GM12891 (cell line): Measurements from ENCODE around the gene AGO3.

Experiments
- PAX5 ChIP-seq: IDR thresholded peaks from 2 replicates; pipeline ENCODE4 v1.6.1; 2011; ENCODE audit warnings: low read length, moderate library complexity, mild to moderate bottlenecking; ENCODE audit not compliant: insufficient read depth, severe bottlenecking
- POLR2A ChIP-seq: IDR thresholded peaks from 2 replicates; pipeline ENCODE4 v1.6.1; 2011; ENCODE audit warnings: low read depth, low read length, control low read depth
- POLR2AphosphoS5 ChIP-seq: IDR thresholded peaks from 2 replicates; pipeline ENCODE4 v1.6.1; 2011; ENCODE audit warnings: low read depth, low read length, control low read depth
- POU2F2 ChIP-seq: IDR thresholded peaks from 2 replicates; pipeline ENCODE4 v1.6.1; 2011; ENCODE audit warnings: low read depth, mild to moderate bottlenecking, control low read depth, low read length, moderate library complexity
- SPI1 ChIP-seq: IDR thresholded peaks from 2 replicates; pipeline ENCODE4 v1.6.1; 2011; ENCODE audit warnings: low read depth, low read length, control low read depth
- TAF1 ChIP-seq: IDR thresholded peaks from 2 replicates; pipeline ENCODE4 v1.6.1; 2011; ENCODE audit warnings: low read depth, low read length, control low read depth

DNA sequence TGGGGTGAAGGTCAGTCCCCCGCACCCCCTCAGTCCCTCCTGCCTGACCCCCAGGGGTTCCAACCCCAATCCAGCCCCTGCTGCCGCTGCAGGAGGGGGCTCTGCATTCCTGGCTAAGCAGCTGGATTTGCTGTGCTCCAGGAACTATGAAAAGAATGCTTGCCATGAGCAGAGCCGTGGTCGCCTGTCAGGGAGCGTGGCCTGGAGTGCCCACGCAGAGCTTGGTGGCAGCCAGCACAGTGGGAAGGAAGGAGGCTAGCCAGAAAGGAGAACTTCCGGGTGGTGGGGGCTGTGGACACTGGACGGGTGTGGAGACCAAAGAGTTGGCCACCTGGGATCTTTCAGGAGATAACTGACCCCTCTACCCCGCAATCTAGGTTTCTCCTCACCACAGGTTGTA, 188.6 kb downstream of the AGO3 start:
- TF ChIP-seq POLR2AphosphoS5 (no peak), POLR2A (no peak), POU2F2 (no peak), TAF1 (no peak), PAX5 (no peak), SPI1 (no peak)
